GM21723 (cell line): ENCODE data around the gene ANKS4B.
"Not testable (repeated sequence)": the region's sequence is repeated elsewhere in the genome, so short reads cannot be mapped to it uniquely, and the experiment has no call there.

Source experiments
- ATAC-seq: cut with Tn5 transposase; IDR thresholded peaks from one replicate; pipeline ENCODE4 v1.9.1; 2021; ENCODE audit warnings: mild to moderate bottlenecking, moderate library complexity; ENCODE audit not compliant: unreplicated experiment

Gene ANKS4B

GRCh38 chr16:21283521-21284289 lies 50.2 kb downstream of the ANKS4B start:
- ATAC-seq, result no peak

GRCh38 chr16:21284414-21284813 lies 50.9 kb downstream of the ANKS4B start:
- no peak for ATAC-seq

GRCh38 chr16:21285314-21285713 lies 51.8 kb downstream of the ANKS4B start:
- ATAC-seq, result no peak

GRCh38 chr16:21289789-21290188 lies 56.3 kb downstream of the ANKS4B start:
- ATAC-seq, result not testable (repeated sequence)

GRCh38 chr16:21300309-21301167 lies 67.0 kb downstream of the ANKS4B start:
- ATAC-seq, result peak; percentile 61

- peak; percentile 57 for ATAC-seq
These were observed 67.8 kb downstream of the ANKS4B start for GRCh38 chr16:21301168-21301894.

- ATAC-seq, result no peak
These were observed 68.4 kb downstream of the ANKS4B start for GRCh38 chr16:21301895-21302291.

- ATAC-seq, result no peak
These were observed 69.0 kb downstream of the ANKS4B start for GRCh38 chr16:21302454-21302853.

- no peak for ATAC-seq
These were observed 69.5 kb downstream of the ANKS4B start for GRCh38 chr16:21302898-21303528.
